Choroid plexus epithelial cell (primary cell): ENCODE results near the gene HEATR5A.
A peak's percentile ranks its signal among the peaks of the same experiment; 100 is the strongest.

Source experiments
- DNase-seq: peaks from one replicate; pipeline ENCODE4 v3.0.0-alpha.2; 2010; ENCODE audit warnings: low read depth
- H3K4me3 ChIP-seq: 2 replicates; pipeline ENCODE4 v1.5.1; 2011; ENCODE audit warnings: low read depth, mild to moderate bottlenecking, control low read depth, low read length, moderate library complexity
- CTCF ChIP-seq: conservative IDR thresholded peaks from 2 replicates; pipeline ENCODE4 v1.5.1; 2011; ENCODE audit warnings: low read depth, mild to moderate bottlenecking, control low read depth, inconsistent platforms, low read length, moderate library complexity

The HEATR5A gene

GRCh38 chr14:31402764-31403439 is 17.4 kb downstream of the HEATR5A start:
- TF ChIP-seq CTCF: no peak
- DNase-seq: peak; percentile 2
- no peak overlapping the region for H3K4me3 ChIP-seq

GRCh38 chr14:31401369-31401932 is 18.9 kb downstream of the HEATR5A start:
- H3K4me3 ChIP-seq: no peak overlapping the region
- no peak for DNase-seq
- TF ChIP-seq CTCF: no peak

- no peak for TF ChIP-seq CTCF
- H3K4me3 ChIP-seq: no peak overlapping the region
- DNase-seq: no peak
Observed at GRCh38 chr14:31400031-31400638, 20.2 kb downstream of the HEATR5A start.

GRCh38 chr14:31395572-31396205 is 24.7 kb downstream of the HEATR5A start:
- H3K4me3 ChIP-seq: no peak overlapping the region
- no peak for TF ChIP-seq CTCF
- peak; percentile 26 for DNase-seq

- no peak for TF ChIP-seq CTCF
- H3K4me3 ChIP-seq: no peak overlapping the region
- no peak for DNase-seq
Observed at GRCh38 chr14:31395119-31395518, 25.2 kb downstream of the HEATR5A start.

GRCh38 chr14:31391977-31392503 is 28.3 kb downstream of the HEATR5A start:
- no peak for DNase-seq

More at GRCh38 chr14:31391977-31392503, 28.3 kb downstream of the HEATR5A start:
- H3K4me3 ChIP-seq: no peak overlapping the region
- TF ChIP-seq CTCF: no peak
